ENCODE measurements around the gene DCTN1.
A peak's percentile ranks its signal among the peaks of the same experiment; 100 is the strongest.

Gene DCTN1

DNA sequence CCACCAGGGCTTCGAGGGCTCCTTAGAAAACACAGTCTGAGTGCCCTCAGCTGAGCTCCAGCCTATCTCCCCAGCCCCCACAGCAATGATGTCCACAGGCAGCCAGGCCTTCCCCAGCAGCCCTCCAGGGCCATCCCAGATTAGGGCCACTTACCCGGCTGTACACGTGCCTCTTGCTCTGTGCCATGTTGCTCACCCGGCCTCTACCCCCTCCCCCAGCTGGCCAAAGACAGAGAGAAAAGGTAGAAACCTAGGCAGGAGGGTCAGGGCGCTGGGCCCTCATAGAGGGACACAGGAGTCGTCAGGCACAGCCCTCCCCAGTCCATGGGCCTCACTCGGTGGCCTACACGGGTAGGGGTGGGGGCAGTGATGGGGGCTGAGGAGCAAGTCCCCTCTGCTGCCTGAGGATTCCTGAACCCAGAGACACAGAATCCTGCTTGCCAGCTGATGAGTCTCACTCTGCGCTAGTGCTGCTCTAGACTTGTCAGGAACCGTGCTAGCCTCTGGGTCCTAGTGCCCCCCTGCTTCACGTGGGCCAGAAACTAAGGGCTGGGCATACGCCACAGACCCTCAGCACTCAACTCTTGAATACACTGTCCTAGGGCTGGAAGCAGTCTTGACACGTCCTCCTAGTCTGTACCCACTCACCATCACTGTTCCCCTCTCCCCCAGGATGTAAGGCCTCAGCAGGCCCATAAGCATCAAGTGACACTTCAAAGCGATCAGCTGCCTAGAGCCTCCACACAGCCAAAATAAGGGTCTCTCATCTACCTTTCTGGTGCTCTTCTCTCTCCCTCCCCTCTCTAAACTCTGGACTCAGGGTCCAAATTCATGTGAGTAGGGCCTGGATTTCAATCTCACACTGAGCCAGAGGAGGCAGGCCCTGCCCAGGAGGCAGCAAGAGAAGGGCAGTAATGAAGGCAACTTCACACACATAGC is at the start of gene DCTN1:
DCTN1 (minus strand) TSS at position 461 of the 939 bp plus-strand sequence; CDS start at position 187, 274 bp downstream.
- H3K36me3 ChIP-seq (ENCODE audit: control insufficient read depth, insufficient read depth, low read length), result peaks cover 41% of the 10 kb centered on the region
- peaks cover 15% of the 10 kb centered on the region for H3K4me1 ChIP-seq (ENCODE audit: control insufficient read depth, insufficient read depth, low read length)
- no peak within 1 kb of the TSS for H3K9ac ChIP-seq (ENCODE audit: low read depth, low read length)
- H3K27me3 ChIP-seq (ENCODE audit: control insufficient read depth, insufficient read depth, low read length), result no peaks in the 10 kb centered on the region
- H3K4me3 ChIP-seq (ENCODE audit: low read depth, low read length), result peak within 1 kb of the TSS; percentile 36; the same call in 1 of the 2 replicates
- no peaks in the 10 kb centered on the region for H3K9me3 ChIP-seq (ENCODE audit: control insufficient read depth, insufficient read depth, low read length)
- H3K27ac ChIP-seq (ENCODE audit: low read depth, low read length), result peak within 1 kb of the TSS; percentile 62

DNA sequence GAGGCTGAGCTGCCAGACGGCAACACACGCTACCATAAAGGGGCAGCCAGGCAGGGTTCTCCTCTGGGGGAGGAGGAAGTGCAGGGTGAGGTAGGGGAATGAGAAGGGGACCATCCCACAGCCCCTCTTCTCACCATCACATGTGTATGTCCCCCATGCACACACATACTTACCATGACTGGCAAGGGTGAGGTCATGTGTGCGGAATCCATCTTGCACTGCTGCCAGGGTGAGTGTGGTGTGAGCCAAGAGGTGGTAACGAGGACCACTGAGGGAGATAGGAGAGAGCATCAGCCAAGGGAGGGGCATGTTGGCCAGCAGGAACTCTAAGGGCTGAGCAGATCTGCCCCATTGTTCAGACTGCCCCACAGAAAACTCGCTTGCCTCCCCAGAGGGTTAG is 48.6 kb upstream of the DCTN1 start:
- no peak overlapping the region for H3K4me3 ChIP-seq (ENCODE audit: low read depth, low read length)
- no peaks in the 10 kb centered on the region for H3K27me3 ChIP-seq (ENCODE audit: control insufficient read depth, insufficient read depth, low read length)
- no peaks in the 10 kb centered on the region for H3K9me3 ChIP-seq (ENCODE audit: control insufficient read depth, insufficient read depth, low read length)
- no peaks in the 10 kb centered on the region for H3K4me1 ChIP-seq (ENCODE audit: control insufficient read depth, insufficient read depth, low read length)
- no peak overlapping the region for H3K9ac ChIP-seq (ENCODE audit: low read depth, low read length)
- no peak overlapping the region for H3K27ac ChIP-seq (ENCODE audit: low read depth, low read length)
- H3K36me3 ChIP-seq (ENCODE audit: control insufficient read depth, insufficient read depth, low read length), result peaks cover 80% of the 10 kb centered on the region

DNA sequence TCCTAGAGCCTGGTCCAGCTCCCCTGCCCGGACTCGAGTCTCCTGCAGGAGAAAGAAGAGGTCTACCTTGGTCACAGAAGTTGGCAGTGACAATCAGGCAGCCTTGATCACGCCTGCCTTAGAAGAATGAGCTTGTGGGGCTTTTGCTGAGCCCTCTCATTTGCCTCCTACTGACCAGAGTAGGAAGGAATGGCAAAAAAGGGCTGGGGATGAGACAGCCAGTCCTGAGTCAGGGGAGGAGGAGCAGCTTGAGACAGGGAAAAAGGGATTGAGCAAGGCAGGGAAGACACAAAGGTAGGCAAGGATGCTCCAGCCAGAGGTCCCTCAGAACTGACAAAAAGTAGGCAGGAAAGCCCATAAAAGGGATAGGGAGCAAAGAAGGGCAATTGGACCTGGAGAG is 47.4 kb upstream of the DCTN1 start:
- no peak overlapping the region for H3K4me3 ChIP-seq (ENCODE audit: low read depth, low read length)
- peaks cover 78% of the 10 kb centered on the region for H3K36me3 ChIP-seq (ENCODE audit: control insufficient read depth, insufficient read depth, low read length)
- H3K27me3 ChIP-seq (ENCODE audit: control insufficient read depth, insufficient read depth, low read length), result peaks cover 4% of the 10 kb centered on the region; the same call in 1 of the 2 replicates
- H3K9ac ChIP-seq (ENCODE audit: low read depth, low read length), result no peak overlapping the region
- no peaks in the 10 kb centered on the region for H3K9me3 ChIP-seq (ENCODE audit: control insufficient read depth, insufficient read depth, low read length)
- H3K27ac ChIP-seq (ENCODE audit: low read depth, low read length), result no peak overlapping the region
- H3K4me1 ChIP-seq (ENCODE audit: control insufficient read depth, insufficient read depth, low read length), result no peaks in the 10 kb centered on the region

DNA sequence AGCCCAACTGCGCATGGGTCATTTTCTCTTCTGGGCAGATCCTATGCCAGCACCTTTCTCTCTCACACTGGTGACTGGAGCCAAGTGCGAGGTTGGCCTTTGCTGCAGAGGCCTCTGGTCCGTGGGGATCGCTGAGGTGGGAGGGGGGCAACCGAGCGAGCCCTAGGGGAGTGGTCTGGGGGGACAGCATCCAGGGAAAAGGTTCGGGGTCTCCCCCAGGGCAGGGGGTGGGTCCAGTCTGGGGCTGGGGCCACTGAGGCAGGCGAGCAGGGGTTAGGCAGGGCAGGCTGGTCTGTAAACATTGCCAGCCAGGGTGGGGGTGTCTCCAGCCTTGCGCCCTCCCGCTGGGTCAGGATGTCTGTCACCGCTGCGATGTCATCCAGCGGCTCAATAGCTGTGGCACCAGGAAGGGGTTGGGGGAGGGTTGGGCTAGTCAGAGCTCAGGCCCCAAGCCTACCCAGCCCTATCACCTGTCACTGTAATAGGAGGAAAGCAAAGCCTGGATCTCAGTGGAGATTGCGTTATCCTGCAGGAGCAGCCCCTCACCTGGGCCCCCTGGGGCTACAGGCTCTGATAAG is 46.2 kb upstream of the DCTN1 start:
- Histone ChIP-seq H3K4me3 (ENCODE audit: low read depth, low read length) (no peak overlapping the region), H3K36me3 (ENCODE audit: control insufficient read depth, insufficient read depth, low read length) (peaks cover 66% of the 10 kb centered on the region), H3K4me1 (ENCODE audit: control insufficient read depth, insufficient read depth, low read length) (no peaks in the 10 kb centered on the region), H3K9me3 (ENCODE audit: control insufficient read depth, insufficient read depth, low read length) (no peaks in the 10 kb centered on the region), H3K27ac (ENCODE audit: low read depth, low read length) (no peak overlapping the region), H3K9ac (ENCODE audit: low read depth, low read length) (no peak overlapping the region), H3K27me3 (ENCODE audit: control insufficient read depth, insufficient read depth, low read length) (peaks cover 4% of the 10 kb centered on the region; the same call in 1 of the 2 replicates)

DNA sequence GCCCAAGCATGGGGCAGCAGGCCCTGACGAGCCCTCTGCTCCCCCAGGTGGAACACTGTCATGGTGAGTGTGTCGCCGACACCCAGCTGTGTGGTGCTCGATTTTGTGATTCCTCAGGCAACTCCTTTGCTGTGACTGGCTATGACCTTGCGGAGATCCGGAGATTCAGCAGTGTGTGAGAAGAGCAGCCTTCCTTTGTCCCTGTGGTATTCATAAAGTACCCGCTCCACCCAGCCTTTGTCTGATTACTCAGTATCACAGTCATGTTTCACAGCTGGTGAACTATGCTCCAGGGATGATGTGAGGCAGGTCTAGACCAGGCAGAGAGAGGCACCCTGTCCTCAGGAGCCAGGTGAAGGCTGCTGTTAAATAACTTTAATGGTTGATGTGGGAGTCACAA is 45.4 kb upstream of the DCTN1 start:
- H3K27ac ChIP-seq (ENCODE audit: low read depth, low read length), result peak overlapping the region; percentile 8
- peaks cover 60% of the 10 kb centered on the region for H3K36me3 ChIP-seq (ENCODE audit: control insufficient read depth, insufficient read depth, low read length)

DNA sequence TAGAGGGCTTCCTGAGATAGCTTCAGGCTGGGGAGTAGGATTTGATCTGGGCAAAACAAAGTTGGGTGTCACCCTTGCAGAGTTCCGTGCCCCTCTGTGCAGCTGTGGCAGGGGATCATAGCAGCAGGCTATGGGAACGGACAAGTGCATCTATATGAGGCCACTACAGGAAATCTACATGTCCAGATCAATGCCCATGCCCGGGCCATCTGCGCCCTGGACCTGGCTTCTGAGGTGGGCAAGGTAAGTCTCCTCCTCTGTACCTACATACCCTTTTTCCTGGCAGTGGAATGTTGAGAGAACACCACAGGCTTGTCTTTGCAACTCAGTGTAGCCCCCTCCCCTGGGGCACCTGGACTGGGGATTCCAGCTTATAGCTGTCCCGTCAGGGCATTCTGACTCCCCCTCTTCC is 44.9 kb upstream of the DCTN1 start:
- Histone ChIP-seq H3K4me1 (ENCODE audit: control insufficient read depth, insufficient read depth, low read length) (no peaks in the 10 kb centered on the region), H3K27me3 (ENCODE audit: control insufficient read depth, insufficient read depth, low read length) (peaks cover 7% of the 10 kb centered on the region; the same call in 1 of the 2 replicates), H3K27ac (ENCODE audit: low read depth, low read length) (peak overlapping the region; percentile 8), H3K4me3 (ENCODE audit: low read depth, low read length) (no peak overlapping the region), H3K36me3 (ENCODE audit: control insufficient read depth, insufficient read depth, low read length) (peaks cover 55% of the 10 kb centered on the region), H3K9ac (ENCODE audit: low read depth, low read length) (no peak overlapping the region), H3K9me3 (ENCODE audit: control insufficient read depth, insufficient read depth, low read length) (no peaks in the 10 kb centered on the region)

More for the DNA sequence above, 45.4 kb upstream of the DCTN1 start:
- no peaks in the 10 kb centered on the region for H3K9me3 ChIP-seq (ENCODE audit: control insufficient read depth, insufficient read depth, low read length)
- H3K4me3 ChIP-seq (ENCODE audit: low read depth, low read length), result no peak overlapping the region
- H3K9ac ChIP-seq (ENCODE audit: low read depth, low read length), result no peak overlapping the region
- peaks cover 4% of the 10 kb centered on the region; the same call in 1 of the 2 replicates for H3K27me3 ChIP-seq (ENCODE audit: control insufficient read depth, insufficient read depth, low read length)
- H3K4me1 ChIP-seq (ENCODE audit: control insufficient read depth, insufficient read depth, low read length), result no peaks in the 10 kb centered on the region

DNA sequence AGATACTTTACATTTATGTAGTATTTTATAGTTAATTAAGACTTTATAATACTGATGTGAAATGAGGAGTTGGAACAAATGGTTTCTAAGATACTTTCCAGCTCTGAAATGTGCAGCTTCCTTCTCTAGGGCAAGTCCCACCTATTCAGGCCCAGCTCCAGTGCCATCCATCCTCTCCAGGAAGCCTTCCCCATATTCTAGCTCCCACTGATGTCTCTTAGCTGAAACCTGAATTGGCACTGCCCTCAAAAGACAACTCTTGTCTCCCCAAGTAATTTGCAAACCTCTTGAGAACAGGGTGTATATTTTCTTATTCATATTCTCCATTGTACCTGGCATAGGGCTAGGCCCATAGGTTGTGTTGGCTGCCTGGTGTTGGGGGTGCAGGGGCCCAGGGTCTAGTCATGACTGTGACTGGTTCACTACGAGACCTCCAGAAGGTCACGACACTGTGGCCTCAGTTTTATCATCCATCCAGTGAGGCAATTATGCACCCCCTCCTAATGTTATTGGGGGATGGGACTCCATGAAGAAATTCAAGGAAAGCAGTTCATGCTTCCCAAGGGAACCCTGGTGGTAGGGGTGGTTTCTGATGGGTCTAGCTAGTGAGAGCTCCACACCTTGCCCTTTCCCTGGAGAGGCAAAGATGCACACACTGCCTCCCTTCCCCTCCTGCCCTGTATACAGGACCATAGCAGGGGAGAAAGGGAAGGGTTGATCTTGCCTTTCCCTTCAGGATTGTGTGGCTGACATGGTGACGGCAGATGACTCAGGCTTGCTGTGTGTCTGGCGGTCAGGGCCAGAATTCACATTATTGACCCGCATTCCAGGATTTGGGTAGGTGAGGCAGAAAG is 44.3 kb upstream of the DCTN1 start:
- Histone ChIP-seq H3K27me3 (ENCODE audit: control insufficient read depth, insufficient read depth, low read length) (peaks cover 9% of the 10 kb centered on the region; the same call in 1 of the 2 replicates), H3K9ac (ENCODE audit: low read depth, low read length) (no peak overlapping the region), H3K9me3 (ENCODE audit: control insufficient read depth, insufficient read depth, low read length) (no peaks in the 10 kb centered on the region)

DNA sequence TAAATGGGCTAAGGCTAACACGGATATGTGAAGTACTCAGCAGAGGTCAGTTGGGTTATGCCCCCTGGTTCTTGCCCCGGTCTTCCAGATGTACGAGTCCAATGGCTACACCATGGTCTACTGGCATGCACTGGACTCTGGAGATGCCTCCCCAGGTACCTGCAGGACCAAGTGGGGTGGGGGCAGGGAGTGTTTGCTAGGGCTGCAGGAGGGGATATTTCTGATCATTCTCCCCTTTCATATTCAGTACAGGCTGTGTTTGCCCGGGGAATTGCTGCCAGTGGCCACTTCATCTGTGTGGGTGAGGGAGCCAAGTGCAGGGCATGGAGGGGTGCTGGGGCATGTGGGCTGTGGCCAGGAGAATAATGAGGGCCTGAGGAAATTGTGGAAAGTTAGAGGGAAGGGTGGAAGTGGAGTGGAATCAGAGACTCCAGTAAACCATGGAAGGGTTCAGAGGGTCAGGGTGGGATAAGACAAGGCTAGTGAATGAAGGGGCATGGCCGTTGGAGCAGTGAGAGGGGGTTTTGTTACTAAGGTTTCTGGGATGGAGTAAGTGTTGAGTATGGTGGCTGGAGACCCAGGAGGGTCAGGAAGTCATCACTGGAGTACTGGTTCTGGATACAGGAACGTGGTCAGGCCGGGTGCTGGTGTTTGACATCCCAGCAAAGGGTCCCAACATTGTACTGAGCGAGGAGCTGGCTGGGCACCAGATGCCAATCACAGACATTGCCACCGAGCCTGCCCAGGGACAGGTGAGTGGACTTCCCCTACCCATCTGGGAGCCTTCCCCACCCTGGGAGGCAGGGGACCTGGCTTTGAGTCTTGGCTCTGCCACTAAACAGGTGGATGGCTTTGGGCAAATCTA is 43.4 kb upstream of the DCTN1 start:
- H3K9ac ChIP-seq (ENCODE audit: low read depth, low read length), result no peak overlapping the region
- no peak overlapping the region for H3K27ac ChIP-seq (ENCODE audit: low read depth, low read length)
- H3K4me3 ChIP-seq (ENCODE audit: low read depth, low read length), result no peak overlapping the region

More for the DNA sequence above, 44.3 kb upstream of the DCTN1 start:
- Histone ChIP-seq H3K4me3 (ENCODE audit: low read depth, low read length) (no peak overlapping the region), H3K4me1 (ENCODE audit: control insufficient read depth, insufficient read depth, low read length) (no peaks in the 10 kb centered on the region), H3K27ac (ENCODE audit: low read depth, low read length) (no peak overlapping the region), H3K36me3 (ENCODE audit: control insufficient read depth, insufficient read depth, low read length) (peaks cover 48% of the 10 kb centered on the region)

DNA sequence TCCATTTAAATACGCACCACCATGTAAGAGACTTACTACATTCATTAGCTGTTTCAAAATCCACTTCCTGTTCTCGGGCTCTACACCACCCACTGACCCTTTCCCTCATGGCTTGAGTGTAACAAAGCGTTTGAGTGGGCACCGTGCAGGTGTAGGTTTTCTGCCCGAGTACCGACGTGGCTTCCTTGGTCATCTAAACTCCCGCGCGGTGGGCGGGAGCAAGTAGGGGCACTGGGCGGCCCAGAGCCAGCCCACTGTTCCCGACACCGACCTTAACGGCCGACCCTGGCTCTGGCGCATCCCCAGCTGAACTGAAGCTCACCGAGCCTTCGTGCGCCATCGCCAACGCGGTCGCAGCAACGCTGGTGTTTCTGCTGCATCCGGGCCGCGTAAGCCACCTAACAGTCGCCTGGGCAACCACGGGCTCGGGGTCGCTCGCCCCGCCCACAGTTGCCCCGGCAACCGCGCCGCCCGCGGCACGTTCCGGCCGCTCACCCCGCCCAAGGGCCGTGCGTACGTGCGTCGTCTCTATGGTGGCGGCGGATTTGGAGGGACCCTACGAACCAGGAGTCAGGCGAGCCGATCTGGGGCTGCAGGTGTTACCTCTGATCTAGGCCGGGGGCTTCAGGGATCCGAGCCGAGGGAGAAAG is 41.2 kb upstream of the DCTN1 start, which contains the start of the genes C2orf81 and WDR54:
C2orf81 (minus strand) TSS at position 399 of the 650 bp plus-strand sequence; CDS start at position 340, 59 bp downstream.
WDR54 (plus strand) TSS at position 510 of the 650 bp plus-strand sequence. CDS start 424 bp downstream, outside the sequence.
- Histone ChIP-seq H3K9me3 (ENCODE audit: control insufficient read depth, insufficient read depth, low read length) (no peaks in the 10 kb centered on the region), H3K4me1 (ENCODE audit: control insufficient read depth, insufficient read depth, low read length) (no peaks in the 10 kb centered on the region), H3K27ac (ENCODE audit: low read depth, low read length) (peak within 1 kb of the TSS; percentile 75), H3K36me3 (ENCODE audit: control insufficient read depth, insufficient read depth, low read length) (peaks cover 18% of the 10 kb centered on the region), H3K9ac (ENCODE audit: low read depth, low read length) (peak within 1 kb of the TSS; percentile 67), H3K27me3 (ENCODE audit: control insufficient read depth, insufficient read depth, low read length) (peaks cover 9% of the 10 kb centered on the region; the same call in 1 of the 2 replicates), H3K4me3 (ENCODE audit: low read depth, low read length) (peak within 1 kb of the TSS; percentile 82)

More for the DNA sequence above, 43.4 kb upstream of the DCTN1 start:
- H3K9me3 ChIP-seq (ENCODE audit: control insufficient read depth, insufficient read depth, low read length), result no peaks in the 10 kb centered on the region
- H3K36me3 ChIP-seq (ENCODE audit: control insufficient read depth, insufficient read depth, low read length), result peaks cover 39% of the 10 kb centered on the region
- peaks cover 9% of the 10 kb centered on the region; the same call in 1 of the 2 replicates for H3K27me3 ChIP-seq (ENCODE audit: control insufficient read depth, insufficient read depth, low read length)
- no peaks in the 10 kb centered on the region for H3K4me1 ChIP-seq (ENCODE audit: control insufficient read depth, insufficient read depth, low read length)
